Measurements from ENCODE around the gene TENM3.

Gene TENM3

DNA sequence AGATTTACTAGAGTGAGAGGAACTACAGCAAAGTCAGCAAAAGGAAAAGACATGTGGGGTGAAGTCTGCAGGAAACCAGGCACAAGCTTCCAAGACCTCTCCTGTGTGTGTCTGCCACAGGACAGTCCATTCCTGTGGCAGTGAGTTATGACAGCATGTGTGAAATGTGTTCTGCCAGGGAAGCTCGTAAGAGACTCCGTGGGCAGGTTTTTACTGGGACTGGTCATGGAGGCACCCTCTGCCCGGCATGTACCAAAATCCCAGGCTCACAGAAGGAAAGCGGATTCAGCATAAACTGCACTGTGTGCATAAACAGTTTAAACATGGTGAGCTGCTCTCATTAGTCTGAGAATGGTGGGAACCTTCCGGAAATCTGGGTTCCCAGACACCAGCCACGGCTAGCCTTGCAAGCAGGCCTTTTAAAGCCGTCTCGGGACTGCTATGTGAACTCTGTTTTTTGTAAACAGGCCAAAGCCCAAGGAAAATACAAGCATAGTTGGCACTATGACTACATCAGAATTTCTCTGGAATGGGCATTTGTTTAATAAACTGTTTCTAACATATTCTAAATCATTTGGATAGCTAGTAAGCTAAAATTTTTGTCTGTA is 288.5 kb downstream of the TENM3 start:
- DNase-seq = no peak

DNA sequence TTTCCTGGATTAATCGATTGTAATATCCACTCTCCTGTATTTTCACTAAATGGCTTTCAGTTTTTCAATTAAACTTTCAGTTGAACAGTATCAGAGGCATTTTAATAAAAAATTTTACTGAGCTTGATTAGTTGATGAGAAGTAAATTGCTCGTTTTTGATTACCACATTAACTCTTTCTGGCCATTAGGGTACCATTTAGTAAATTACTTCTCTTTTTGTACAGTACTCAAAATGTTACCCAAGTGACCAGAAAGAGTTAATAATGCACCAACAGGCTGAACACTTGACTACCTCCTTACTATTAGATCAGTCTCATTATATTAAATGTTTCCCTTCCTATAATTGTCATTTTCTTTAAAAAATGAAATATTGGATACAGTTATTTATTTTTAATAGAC is 289.2 kb downstream of the TENM3 start:
- DNase-seq = no peak

GRCh38 chr4:182533964-182534363 is 290.8 kb downstream of the TENM3 start:
- no peak for DNase-seq

- no peak for DNase-seq
Observed at GRCh38 chr4:182536221-182536811, 293.1 kb downstream of the TENM3 start.

DNA sequence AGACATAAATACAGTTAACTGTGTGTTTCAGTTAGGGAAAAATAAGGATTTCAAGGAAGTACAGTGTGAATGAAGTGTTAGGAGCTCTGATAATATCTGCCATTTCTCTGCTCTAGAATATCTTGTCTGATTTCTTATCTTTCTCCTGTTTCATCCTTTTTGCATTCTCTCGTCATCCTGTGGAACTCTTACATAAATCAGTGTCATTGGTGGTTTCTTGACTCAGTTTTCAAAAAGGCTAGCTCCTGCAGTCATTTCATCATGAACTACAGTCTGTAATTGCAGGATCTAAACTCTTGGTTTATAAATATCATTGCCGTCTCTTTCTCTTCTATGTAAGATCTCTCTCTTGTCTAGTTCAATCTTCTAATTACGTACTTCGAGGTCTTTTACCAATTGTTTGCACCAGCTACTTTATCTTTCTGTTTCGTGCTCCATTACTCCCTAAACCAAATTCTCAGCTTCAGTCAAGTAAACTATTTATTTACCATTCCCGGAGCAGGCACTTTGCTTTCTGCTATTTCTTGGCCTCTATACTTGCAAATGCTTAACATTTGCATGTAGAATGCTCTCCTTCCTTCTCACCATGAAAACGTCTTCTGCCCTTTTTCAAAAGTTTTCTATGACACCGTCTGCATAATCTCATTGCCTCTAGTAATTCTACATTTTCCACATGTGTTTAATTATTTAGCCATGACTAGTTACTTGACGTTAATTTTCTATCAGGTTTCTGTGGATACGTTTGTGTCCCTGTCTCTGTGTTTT is 294.0 kb downstream of the TENM3 start:
- DNase-seq = no peak

DNA sequence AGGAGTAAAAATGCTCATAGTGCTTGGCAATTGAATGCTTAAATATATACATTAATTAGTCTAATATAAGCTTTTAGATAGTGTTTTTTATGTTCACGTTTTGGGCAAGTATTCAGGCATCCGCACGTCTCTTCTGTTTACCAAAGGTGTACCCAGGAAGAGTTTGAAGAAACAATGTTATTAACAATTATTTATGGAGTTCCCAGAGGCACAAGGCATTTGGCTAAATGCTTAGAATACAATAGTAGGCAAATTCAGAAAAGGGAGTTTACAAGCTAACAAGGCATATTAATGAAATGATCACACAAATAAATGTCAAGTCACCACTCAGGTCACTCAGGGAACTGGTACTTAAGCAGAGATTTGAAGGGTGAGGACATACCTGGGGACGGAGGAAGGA is 294.8 kb downstream of the TENM3 start:
- DNase-seq = no peak

DNA sequence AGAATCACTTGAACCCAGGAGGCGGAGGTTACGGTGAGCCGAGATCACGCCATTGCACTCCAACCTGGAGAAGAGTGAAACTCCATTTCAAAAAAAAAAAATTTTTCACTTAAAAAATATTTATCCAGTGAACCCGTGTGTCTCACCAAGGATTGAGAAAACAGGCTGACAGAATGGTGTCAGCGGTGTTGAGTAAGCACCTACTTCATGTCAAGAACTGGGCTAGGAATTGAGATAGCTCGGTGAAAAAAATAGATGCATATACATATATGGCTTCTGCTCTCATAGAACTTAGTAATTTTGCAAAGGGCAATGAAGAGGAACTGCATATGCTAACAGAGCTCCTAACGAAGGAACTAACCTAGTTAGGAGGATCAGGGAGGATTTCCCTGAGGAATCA is 297.3 kb downstream of the TENM3 start:
- DNase-seq = no peak

- no peak for DNase-seq
Observed at GRCh38 chr4:182547435-182547834, 304.2 kb downstream of the TENM3 start.

DNA sequence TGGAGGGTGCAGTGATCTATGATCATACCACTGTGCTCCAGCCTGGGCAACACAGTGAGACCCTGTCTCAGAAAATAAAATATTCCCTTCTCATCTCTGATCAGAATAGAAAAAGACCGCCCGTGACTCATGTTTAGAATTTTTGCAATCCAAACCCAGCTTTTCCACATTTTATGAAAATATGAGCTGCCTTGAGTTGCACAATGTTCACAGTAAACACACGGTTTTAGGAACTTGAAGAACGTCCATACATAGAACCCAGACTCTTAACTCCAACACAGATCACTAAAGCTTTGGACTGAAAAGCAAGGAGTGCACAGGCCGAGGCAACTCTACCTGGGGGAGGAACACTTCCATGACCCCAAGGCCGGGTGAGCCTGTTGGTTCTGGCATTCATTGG is 305.0 kb downstream of the TENM3 start:
- no peak for DNase-seq

GRCh38 chr4:182549356-182549755 is 306.2 kb downstream of the TENM3 start:
- no peak for DNase-seq

GRCh38 chr4:182552948-182553347 is 309.7 kb downstream of the TENM3 start:
- no peak for DNase-seq

GRCh38 chr4:182553653-182554052 is 310.5 kb downstream of the TENM3 start:
- DNase-seq = no peak

DNA sequence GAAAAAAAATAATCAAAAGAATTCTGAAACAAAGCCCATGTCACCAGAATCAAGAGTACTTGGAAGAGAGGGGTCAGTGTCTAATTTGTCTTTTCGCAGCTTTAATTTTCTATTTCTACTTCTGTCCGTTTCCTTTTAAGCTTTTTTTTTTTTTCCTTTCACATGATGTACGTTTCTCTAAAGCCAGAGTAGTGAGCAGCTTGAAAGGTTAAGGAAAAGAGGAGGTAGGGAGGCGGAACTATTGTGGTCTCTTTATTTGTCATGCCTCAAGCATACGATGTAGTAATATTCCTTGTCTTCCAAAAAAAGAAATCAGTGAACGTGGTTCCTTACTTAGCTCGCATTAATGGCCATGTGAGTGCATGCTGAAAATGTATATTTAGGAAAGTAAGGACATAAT is 311.5 kb downstream of the TENM3 start:
- no peak for DNase-seq

- no peak for DNase-seq
Observed at GRCh38 chr4:182555997-182556418, 312.8 kb downstream of the TENM3 start.

- DNase-seq = no peak
Observed at GRCh38 chr4:182556580-182556979, 313.4 kb downstream of the TENM3 start.

DNA sequence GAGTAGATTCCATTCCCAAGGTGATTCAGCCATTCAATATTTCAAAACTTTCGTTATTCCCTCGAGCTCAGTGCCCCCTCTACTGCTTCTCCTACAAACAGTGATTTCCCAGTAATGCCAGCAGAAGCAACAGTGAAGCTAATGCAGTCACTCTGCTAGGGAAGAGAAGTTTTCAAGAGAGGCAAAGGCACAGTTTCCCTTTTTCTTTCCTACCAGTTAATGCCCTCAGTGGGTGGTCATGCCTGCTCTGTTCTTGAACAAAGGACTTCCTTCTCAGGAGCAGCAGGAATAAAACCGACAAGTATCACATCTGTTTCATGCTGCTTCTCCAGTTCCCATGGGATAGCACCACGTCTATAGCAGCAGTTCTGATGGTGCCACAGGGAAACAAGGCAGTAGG is 317.2 kb downstream of the TENM3 start:
- DNase-seq = no peak

DNA sequence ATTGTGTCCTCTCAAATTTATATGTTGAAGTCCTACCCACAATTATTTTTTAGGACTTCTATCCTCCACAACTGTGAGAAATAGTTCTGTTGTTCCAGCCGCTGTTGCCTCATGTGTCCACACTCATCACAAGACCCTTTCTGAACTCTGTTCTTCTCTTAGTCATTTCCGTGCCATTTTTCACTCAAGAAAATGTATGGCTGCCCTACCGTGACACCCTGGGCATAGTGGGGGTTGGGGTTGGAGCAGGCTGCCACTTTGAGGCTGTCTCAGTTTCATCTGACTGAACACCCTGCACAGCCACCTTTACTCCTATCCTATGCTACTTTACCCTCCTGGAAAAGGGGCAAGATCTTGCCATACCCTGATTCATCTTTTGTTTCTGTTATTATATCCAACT is 319.1 kb downstream of the TENM3 start:
- DNase-seq = no peak

- DNase-seq = no peak
Observed at GRCh38 chr4:182564724-182565369, 321.6 kb downstream of the TENM3 start.

DNA sequence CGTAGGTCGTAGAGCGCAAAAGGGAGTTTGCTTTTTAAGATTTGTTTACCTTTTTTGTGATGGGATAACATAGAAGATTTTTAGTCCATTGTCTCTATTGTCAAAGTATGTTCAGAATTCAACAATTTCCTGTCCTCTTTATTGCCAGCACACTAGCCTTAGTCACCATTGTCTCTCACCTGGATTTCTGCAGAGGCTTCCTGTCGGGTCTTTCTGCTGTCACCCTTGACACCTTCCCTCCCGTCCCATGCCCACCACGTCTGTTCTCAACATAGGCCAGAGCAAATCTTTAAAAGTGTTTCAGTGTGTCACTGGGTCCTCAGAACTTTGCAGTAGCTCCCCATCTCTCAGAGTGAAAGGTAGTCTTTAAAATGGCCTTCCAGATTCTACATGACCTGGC is 323.9 kb downstream of the TENM3 start:
- no peak for DNase-seq

GRCh38 chr4:182569561-182569960 is 326.4 kb downstream of the TENM3 start:
- DNase-seq = no peak

GRCh38 chr4:182574706-182575105 is 331.5 kb downstream of the TENM3 start:
- no peak for DNase-seq

GRCh38 chr4:182575225-182575624 is 332.0 kb downstream of the TENM3 start:
- DNase-seq = no peak

- no peak for DNase-seq
Observed at GRCh38 chr4:182576601-182577289, 333.5 kb downstream of the TENM3 start.
